ENCODE measurements around the gene RIMS3.
"Not testable (repeated sequence)": the region's sequence is repeated elsewhere in the genome, so short reads cannot be mapped to it uniquely, and the experiment has no call there.

RIMS3 gene

DNA sequence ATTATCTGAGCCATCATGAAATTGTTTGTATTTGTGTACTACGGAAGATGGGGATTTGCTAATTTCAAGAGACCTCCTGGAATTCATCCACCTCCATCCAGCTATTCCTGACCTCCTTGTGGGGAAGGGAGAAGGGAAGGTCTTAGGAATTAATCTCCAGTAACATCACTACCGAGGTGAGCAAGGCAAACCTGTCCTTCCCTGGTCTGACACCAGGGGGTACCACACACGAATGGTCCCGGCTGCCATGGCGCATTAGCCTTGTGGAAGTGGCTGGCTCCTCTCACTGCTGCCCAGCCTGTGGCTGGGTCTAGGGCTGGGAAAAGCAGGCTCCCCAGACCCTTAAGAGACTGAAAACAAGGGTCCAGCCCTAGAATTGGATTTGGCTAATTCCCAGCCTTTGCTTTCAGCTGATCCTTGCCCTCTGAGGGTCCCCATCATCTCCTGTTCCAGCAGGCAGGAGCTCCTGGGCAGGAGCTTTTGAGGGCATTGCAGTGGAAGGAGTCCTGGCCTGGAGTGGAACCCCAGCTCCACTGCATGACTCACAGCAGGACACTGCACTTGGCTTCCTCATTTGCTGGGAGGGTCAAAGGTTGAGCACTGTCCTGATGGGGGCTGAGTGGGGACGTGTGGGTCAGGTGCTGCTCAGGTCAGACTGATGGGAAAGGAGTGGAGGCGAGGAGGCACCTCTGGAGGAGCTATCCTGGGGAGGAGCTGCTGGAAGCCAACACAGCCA, 34.8 kb downstream of the RIMS3 start:
- no peak for DNase-seq (ENCODE audit: low read depth)

DNA sequence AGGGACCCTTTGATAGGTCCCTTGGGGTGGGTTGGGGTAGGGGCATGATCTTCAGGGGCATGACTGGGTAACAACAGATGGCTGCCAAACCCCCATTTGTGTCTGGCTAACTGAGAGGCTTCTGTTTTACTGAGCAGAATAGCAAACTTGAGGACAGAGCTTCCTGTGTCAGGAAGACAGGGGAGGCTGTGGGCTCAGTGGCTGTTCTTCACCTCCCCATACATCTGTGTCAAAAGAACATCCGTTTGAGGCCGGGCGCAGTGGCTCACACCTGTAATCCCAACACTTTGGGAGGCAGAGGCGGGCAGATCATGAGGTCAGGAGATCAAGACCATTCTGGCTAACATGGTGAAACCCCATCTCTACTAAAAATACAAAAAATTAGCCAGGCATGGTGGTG, 35.9 kb downstream of the RIMS3 start:
- DNase-seq (ENCODE audit: low read depth), result not testable (repeated sequence)

DNA sequence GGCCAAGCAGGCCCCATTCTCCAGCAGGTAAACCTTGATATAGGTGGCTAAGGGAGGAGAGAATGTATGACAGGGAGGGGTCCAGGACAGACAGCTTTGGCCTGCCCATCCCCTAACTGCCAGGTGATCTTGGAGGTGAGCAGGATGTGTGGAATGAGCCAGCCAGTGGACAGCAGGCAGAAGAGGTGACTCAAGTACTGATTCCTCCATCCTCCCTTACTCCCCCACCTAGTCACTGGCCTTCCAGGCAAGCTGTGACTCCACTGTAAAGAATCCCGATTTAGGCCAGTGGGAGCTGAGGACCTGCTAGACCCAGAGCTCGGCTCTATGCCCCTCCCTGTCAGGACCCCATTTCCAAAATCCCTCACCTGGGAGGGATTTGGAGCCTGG, 36.6 kb downstream of the RIMS3 start:
- DNase-seq (ENCODE audit: low read depth), result no peak

DNA sequence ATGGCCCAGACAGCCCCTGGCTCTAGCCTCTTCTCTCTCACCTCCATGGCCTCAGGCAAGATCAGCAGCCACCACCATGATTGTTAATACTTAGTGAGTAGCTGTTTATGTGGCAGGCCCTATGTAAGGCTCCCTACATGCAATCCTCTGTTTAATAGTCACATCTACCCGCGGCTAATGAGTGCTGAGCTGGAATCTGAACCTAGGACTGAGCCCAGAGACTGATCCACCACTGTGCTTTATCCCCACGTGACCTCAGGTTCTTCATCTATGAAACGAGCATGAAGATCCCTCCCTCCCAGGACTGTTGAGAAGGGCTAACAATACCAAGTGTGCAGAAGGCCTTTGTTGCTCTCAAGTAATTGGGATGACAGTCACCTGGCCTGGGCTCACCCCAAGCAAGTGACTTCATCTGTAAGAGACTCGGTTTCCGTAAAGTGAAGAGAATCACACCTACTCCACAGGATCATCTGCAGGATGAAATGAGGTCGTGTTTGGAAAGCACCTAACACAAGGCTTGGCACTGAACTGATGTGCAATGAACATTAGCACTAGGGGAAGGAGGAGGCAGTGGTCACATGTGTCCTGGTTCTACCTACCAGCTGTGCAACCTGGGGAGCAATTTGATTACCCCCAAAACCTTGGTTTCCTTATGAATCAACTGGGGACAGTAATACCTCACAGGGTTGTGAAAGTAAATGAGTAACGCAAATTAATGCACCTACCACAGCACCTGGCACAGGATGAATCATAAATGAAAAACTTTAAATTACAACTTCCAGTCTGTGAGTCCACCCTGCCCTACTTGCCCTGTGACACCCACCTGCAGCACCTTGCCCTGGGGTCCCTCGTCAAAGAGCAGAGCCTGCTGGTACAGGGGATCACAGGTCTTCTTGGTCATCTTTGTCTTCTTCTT, 37.2 kb downstream of the RIMS3 start:
- no peak for DNase-seq (ENCODE audit: low read depth)

DNA sequence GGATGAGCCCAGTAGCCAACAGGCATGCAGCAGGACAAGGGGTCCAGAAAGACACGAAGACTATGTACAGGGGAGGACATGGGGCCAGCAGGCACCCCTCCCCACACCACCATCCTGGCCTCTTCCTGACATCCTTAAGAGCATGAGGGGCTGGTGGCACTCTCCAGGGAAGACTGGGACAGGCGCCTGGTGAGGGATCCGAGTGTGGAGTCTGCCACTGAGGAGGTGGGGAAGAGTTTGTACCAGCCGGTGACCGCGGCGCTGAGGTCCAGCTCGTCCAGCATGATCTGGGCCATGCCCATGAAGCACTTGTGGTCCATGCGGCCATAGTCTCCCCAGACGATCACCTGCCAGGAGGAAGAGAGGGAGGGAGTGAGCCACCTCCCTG, 39.1 kb downstream of the RIMS3 start:
- DNase-seq (ENCODE audit: low read depth), result no peak

DNA sequence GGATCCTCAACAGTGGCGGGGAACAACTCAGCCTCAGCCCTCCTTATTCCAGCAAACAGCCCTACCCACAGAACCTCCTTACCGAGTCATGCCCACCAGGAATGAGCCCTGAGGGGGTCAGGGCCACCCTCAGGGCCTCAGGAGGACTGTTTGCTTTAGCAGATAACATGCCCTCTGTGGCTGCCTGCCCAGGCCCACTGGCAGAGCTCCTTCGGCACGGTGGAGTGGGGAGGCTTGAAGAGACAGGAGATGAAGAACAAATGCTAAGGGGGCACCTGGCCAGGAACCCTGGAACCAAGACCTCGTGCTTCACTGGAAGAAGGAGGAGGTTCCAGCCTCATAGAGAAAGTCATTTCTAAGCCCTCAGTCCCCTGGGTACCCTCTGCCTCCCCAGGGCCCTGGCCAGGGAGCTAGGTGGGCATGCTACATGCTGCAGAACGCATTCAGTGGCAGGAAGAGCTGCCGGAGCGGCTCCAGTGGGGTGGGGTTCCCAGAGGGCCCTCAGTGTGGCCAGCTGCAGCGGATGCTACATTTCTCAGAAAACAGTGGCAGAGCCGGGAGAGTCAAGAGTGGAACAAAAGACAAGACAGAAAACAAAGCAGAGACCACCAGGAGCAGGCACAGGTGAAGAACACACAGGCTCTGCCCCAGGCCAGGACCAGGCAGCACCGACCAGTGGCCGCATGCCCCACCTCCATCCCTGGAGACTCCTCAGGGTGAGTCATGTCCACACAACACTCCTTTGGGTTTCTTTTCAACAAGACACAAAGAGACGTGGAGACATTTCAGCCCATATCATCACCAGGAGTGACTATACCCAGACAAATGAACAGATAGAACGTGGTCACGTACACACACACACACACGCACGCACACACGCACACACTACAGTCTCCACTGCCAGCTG, 39.8 kb downstream of the RIMS3 start:
- no peak for DNase-seq (ENCODE audit: low read depth)

DNA sequence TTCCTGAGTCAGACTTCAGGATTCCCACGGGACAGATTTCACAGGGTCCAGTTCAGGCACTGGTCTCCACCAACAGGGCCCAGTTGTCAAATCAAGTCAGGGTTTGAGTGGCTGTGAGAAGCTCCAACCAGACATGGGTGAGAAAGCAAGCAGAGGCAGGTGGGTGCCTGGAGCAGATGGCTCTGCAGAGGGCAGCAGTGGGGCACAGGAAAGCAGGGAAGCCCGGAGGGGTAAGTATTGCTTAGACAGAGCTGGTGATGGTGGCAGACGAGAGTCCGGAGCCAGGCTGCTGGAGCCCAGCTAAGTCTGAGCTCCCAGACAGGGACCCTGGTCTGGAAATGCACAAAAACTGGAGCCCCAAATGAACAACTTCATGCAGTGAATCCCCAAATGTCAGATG, 40.4 kb downstream of the RIMS3 start:
- no peak for DNase-seq (ENCODE audit: low read depth)

DNA sequence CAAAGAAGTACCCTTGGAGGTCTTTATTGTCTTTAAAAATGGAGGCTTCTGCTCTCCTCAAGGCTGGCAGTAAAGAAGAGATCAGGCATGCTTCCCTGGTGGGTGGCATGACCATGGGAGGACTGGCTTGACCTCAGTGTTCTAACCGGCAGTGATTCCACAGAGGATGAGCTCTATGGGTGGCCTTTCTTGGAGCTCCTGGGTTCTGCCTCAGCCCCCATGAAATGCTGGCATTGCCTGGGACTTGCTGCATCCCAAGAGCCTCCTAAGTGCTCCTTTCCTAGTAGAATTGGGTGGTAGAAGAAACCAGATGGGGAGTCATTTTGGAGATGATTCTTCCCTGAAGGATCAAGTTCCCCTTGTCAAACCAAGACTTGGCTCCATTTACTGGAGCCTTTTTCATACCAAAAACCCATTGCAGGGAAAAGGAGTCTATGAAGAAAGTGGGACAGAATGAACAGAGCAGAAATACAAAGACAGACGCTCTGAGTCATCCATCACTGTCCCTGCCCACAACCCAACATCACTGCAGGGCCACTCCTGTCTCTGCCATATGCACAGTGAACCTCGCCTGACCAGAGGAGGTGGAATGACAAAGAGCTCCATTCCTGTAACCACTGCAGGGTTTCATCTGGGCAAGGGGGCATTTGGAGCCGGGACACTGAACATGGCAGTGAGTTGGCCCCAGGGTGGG, 42.4 kb downstream of the RIMS3 start:
- no peak for DNase-seq (ENCODE audit: low read depth)

DNA sequence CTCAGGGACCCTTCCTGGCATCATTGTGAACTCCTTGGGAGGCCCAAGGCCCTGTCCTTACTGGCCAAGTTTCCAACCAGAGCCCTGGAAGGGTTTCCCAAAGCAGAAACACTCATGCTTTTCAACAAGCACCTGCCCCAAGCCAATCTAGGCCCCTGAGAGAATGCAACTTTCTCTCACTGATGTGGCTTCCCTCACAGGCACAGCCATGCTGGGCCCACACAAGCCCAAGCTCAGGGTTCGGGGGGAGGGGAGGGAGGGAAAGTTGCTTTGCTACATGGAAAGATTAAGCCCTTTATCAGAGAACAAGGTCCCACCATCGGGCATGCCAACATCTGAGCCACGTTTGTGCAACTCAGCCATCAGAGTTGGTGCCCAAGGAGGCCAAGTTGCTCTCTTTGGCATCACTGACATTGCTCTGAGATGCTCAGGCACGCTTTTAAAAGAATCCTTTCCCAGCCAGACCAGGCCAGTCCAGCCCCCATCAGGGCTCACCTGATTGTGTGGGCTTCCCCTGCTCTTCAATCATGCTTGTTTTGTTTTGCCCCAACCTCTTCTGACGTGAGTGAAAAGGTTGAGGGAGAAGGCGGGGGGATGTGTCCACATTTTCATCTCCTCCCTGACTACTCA, 43.5 kb downstream of the RIMS3 start:
- DNase-seq (ENCODE audit: low read depth), result no peak

DNA sequence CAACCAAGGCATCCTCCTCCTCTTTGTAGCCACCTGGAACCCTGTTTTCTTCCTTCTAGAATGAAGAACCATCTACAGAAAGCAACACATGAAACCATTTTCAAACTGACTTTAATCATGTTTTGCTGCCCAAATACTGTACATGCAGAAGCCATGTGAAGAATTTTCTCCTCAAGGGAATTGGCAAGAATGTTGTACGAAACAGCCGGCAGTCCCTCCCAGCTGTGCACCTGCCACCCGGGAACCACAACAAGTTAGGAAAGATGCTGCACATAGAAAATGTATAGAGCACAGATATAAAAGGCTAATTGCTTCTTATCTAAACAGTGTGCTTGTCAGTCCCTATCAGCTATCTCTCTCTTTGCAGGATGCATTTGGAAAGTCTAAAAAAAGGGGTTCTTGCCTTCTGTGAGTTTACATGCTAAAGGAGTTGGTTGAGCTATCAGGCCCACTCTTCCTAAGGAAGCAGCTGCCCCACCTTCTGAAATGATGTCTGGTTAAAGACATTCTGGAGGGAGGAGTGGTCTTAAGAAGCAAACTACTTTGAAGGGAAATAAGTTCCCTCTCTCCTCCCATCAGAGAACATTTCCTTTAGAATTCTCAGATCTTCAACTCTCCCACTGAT, 44.8 kb downstream of the RIMS3 start:
- no peak for DNase-seq (ENCODE audit: low read depth)

DNA sequence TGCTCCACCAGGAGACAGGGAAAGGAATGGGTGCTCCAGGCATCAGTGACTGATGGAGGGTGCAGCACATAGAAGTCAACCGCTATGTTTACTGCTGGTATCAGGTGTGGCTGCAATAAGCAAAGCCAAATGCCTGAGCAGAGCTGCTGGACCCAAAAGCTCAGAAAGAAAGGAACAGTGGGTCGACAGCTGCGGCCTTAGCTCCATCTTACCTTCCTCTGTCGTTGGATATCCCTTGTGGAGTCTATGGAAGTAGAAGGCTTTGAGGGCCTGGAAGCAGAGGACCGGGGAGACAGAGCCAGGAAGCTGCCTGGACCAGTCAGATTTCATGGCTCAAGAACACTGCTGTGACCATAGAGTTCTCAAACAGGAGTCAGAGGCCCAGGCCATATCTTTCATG, 45.3 kb downstream of the RIMS3 start:
- no peak for DNase-seq (ENCODE audit: low read depth)

DNA sequence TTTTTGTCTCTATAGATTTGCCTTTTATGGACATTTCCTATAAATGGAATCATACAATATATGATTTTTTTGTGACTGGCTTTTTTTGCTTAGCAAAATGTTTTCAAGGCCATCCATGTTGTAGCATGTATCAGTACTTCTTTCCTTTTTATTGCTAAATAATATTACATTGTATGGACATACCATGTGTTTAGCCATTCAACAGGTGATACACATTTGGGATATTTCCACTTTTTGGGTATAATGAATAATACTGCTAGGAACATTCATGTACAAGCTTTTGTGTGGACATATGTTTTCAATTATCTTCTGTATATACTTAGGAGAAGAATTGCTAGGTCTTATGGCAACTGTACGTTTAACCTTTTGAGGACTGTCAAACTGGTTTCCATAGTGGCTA, 47.4 kb downstream of the RIMS3 start:
- DNase-seq (ENCODE audit: low read depth), result no peak

DNA sequence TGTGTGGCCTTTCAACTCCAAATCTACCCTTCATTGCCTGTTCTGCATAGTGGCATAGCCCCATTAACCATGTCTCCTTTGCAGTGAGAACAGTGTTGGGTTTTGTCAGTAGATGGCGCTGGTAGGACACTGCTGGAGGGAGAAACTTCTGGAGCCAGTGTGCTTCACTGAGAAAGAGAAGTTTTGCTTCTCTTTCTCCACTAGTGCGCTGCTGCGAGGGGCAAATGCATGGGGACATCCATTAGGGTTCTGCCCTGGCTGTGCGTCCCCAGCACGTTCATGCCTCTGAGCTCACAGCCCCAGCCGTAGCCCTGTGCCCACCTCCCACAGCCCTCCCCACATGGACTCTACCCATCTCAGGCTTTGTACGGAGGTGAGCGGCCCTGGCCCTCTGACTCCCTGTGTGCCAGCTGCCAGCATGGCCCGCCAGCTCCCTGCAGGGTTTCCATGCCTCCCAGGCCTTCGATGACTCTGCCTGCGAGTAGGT, 53.1 kb downstream of the RIMS3 start:
- no peak for DNase-seq (ENCODE audit: low read depth)

DNA sequence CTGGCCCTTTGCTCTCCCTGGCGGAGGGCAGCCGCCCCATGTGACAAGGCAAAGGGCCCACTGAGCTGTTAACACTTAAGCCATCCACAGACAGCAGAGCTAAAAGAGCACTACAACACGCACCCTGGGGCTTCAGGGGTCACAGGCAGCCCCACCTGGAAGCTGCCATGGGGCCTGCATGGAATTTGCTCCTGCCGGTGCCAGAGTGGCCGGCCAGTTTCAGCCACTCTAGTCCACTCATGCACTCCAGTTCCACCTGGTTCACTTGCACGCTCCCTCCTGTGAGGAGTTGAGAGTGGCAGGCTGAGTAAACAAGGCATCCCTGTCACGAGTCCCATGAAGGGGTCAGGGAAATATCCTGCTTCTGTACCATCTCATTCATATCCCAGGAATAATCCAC, 55.3 kb downstream of the RIMS3 start:
- DNase-seq (ENCODE audit: low read depth), result no peak

DNA sequence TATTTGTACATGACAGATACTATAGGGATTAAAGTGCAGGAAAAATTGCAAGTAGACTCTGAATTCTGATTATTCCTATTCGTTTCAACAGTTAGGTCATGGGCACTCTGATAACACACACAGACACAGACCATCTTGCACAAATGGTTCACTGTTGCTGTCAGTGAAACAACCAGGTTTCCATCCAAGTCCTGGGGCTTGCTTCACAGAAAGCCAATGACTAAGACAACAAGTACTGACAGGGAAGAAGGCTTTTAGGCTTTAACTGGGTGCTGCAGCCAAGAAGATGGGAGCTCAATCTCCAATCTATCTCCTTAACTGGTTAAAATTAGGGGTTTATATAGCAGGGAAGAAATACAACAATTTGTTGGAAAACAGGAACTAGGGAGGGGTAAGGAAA, 57.6 kb downstream of the RIMS3 start:
- no peak for DNase-seq (ENCODE audit: low read depth)

DNA sequence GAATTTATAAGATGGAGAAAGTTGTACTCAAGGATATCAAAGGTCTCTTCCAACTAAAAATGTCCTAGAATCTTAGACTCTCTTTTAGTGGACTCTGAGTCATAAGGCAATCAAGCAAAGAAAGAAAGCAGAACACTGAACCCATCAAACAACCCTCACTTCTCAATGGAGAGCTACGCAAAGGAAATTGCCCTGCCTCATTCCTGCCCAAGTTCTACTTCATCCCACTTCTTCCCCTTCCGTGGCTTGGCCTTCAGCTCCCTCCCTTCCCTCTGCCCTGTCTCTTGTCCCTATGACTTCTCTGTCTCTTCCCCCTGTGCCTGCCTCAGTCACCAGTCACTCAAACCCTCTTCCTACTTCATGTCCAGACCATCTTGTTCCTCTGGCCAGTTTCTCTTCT, 58.5 kb downstream of the RIMS3 start:
- no peak for DNase-seq (ENCODE audit: low read depth)

DNA sequence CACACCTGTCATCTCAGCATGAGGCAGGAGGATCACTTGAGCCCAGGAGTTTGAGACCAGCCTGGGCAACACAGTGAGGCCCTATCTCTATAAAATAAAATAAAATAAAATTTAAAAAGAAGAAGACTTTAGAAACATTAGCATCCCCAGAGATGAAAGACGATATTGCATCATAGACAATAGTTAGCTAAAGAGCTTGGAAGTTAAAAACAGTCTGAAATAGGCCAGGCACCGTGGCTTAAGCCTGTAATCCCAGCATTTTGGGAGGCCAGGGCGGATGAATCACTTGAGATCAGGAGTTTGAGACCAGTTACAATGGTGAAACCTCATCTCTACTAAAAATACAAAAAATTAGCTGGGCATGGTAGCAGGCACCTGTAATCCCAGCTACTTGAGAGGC, 59.3 kb downstream of the RIMS3 start:
- no peak for DNase-seq (ENCODE audit: low read depth)

DNA sequence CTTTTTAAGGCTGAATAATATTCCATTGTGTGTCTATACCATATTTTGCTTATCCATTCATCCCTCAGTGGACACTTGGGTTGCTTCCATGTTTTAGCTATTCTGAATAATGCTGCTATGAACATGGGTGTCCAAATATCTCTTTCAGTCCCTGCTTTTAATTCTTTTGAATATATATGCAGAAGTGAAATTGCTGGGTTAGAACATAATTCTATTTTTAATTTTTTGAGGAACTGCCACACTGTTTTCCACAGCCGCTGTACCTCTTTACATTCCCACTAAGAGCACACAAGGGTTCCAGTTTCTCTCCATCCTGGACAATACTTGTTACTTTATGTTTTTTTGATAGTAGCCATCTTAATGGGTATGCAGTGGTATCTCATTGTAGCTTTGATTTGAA, 65.6 kb downstream of the RIMS3 start:
- DNase-seq (ENCODE audit: low read depth), result no peak

DNA sequence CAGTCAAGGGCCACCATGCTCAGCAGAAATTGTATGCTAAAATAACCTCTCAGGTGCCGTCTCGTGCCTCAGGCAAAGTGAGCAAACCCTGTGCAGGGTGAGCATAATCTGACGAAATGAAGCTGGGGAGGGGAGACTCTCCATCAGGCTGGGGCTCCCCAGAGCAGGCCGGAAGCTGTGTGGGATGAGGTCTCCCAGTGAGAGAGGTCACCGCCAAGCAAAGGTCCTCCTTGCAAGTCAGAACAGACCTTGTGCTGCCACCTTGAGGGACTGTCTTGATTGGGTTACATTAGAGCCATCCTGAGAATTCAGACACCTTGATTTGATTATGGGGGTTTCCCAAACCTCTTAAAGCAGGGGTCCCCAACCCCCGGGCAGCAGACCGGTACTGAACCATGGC, 69.9 kb downstream of the RIMS3 start:
- no peak for DNase-seq (ENCODE audit: low read depth)

DNA sequence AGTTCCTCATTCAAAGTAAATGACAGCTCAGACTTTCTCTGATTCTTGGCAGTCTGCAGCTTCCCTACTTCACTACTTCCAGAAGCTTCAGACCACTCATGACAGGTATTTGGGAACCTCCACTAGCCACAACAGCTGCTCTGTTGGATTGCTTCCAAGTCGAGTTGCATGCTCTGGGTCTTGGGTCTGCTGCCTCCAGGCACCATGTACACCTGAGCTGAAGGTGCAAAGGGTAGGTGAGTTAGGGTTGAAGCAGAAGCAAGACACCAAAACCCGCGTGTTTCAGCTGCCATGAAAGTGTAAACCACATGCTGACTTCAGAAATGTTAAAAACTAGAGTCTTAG, 71.3 kb downstream of the RIMS3 start:
- DNase-seq (ENCODE audit: low read depth), result no peak

Data from HS-5 (cell line).